Measurements from ENCODE around the gene NOL4. TPM values are rescaled to one million over a fixed set of nuclear protein-coding genes. Genes with fewer than 3 reads are reported as not detected.

The NOL4 gene
- total and polyA plus RNA-seq, 7 experiments from 2014 or later: not detected

GRCh38 chr18:34194239-34194638, 30.5 kb downstream of the NOL4 start:
- H3K27me3 Mint-ChIP-seq: no peaks in the 10 kb centered on the region
- Histone ChIP-seq H3K4me3 (ENCODE audit: low read length) (no peak overlapping the region), H3K4me1 (ENCODE audit: control insufficient read depth in 2 of 2, insufficient read depth in 2 of 2, low read length in 2 of 2) (no peaks in the 10 kb centered on the region), H3K27me3 (ENCODE audit: control insufficient read depth in 2 of 2, insufficient read depth in 2 of 2, low read length in 2 of 2) (no peaks in the 10 kb centered on the region), H3K36me3 (ENCODE audit: control insufficient read depth in 2 of 3, insufficient read depth in 3 of 3, low read length in 3 of 3) (no peaks in the 10 kb centered on the region), H3K27ac (ENCODE audit: low read depth, low read length) (no peak overlapping the region), H3K9me3 (ENCODE audit: control insufficient read depth in 2 of 3, low read length in 3 of 3) (no peaks in the 10 kb centered on the region)
- ChIA-PET POLR2A (no interaction called here), CTCF (no interaction called here)
- ATAC-seq (no peak), DNase-seq (no peak)
- peaks cover 0 to 10% (median 2%) of the 10 kb centered on the region in 11 donors for H3K9me3 Mint-ChIP-seq
- H3K36me3 Mint-ChIP-seq: no peaks in the 10 kb centered on the region
- no peak overlapping the region for H3K4me3 Mint-ChIP-seq
- H3K4me1 Mint-ChIP-seq: no peaks in the 10 kb centered on the region
- H3K27ac Mint-ChIP-seq: no peak overlapping the region
- intact Hi-C loops (cut with micrococcal nuclease): no loop called here

DNA sequence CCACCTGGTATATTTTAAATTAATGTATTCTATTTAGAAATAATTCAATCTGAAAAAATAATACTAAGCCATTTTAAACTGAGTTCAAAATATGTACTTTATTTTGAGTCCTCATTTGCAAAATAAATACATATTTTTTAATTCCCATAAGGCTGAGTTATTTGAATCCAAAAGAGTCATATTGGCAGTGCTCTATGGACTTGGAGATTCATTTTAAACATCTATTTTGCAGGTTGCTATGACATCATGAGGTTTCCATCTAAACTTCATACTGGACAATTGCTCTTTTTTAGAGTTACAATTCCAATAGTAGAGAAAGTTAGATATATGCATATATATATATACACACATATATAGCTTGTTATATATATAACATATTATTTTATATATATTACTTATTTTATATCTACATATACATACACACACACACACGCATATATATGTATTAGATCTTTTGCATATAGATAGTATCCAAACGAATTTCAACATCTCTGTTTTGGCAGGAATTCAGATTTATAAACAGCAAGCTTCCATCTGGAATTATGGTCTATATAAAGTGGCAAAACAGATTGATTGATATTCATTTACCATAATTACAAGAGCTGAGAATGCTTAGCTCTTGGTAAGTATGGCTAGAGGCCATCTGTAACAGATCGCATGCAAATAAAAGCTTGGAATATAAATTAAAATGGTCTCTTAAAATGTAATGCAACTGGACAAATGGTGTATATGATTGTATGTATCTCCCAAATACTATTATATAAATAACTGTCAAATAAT, 34.9 kb downstream of the NOL4 start:
- no peaks in the 10 kb centered on the region for H3K36me3 Mint-ChIP-seq
- H3K4me1 ChIP-seq (ENCODE audit: control insufficient read depth in 2 of 2, insufficient read depth in 2 of 2, low read length in 2 of 2): no peaks in the 10 kb centered on the region

More for the DNA sequence above, 34.9 kb downstream of the NOL4 start:
- H3K4me3 Mint-ChIP-seq: no peak overlapping the region
- ATAC-seq (no peak), DNase-seq (no peak)
- H3K9me3 Mint-ChIP-seq: peaks cover 0 to 15% (median 3%) of the 10 kb centered on the region in 11 donors
- intact Hi-C loops (cut with micrococcal nuclease): no loop called here
- H3K27me3 ChIP-seq (ENCODE audit: control insufficient read depth in 2 of 2, insufficient read depth in 2 of 2, low read length in 2 of 2): no peaks in the 10 kb centered on the region
- H3K27ac Mint-ChIP-seq: no peak overlapping the region
- no peaks in the 10 kb centered on the region for H3K27me3 Mint-ChIP-seq
- no peaks in the 10 kb centered on the region for H3K36me3 ChIP-seq (ENCODE audit: control insufficient read depth in 2 of 3, insufficient read depth in 3 of 3, low read length in 3 of 3)
- no peaks in the 10 kb centered on the region for H3K4me1 Mint-ChIP-seq
- POLR2A ChIA-PET: no interaction called here
- no peaks in the 10 kb centered on the region for H3K9me3 ChIP-seq (ENCODE audit: control insufficient read depth in 2 of 3, low read length in 3 of 3)
- no peak overlapping the region for H3K4me3 ChIP-seq (ENCODE audit: low read length)
- CTCF ChIA-PET: no interaction called here
- H3K27ac ChIP-seq (ENCODE audit: low read depth, low read length): no peak overlapping the region

Measured in naive thymus-derived CD4-positive, alpha-beta T cell (primary cell).